Lower leg skin (tissue), 4 donors: ENCODE results near the gene CPO. TPM values are rescaled to one million over a fixed set of nuclear protein-coding genes. Genes with fewer than 3 reads are reported as not detected.

Experiments used
- DNase-seq, 2 donors: peaks; one replicate each; pipeline ENCODE4 v3.0.0-alpha.2; 2019; ENCODE audit warnings: low spot score in 2 of 2
- H3K4me3 ChIP-seq: fragments of 200-600 bp; sonication (generic); 2 replicates; pipeline ENCODE4 v1.5.1; 2017; ENCODE audit warnings: mild to moderate bottlenecking, low read depth; ENCODE audit not compliant: poor library complexity, severe bottlenecking
- CTCF ChIP-seq, 3 donors: fragments of 450-650 bp; IDR thresholded peaks; one replicate each; pipeline ENCODE4 v1.5.1; 2016; ENCODE audit warnings: antibody characterized with exemption in 3 of 3, mild to moderate bottlenecking in 3 of 3, moderate library complexity in 2 of 3
- POLR2A ChIP-seq, 2 donors: fragments of 450-650 bp; IDR thresholded peaks; one replicate each; pipeline ENCODE4 v1.6.1; 2016 to 2017; ENCODE audit warnings: antibody characterized with exemption in 2 of 2, mild to moderate bottlenecking in 1 of 2, moderate library complexity in 1 of 2
- WGBS, 2 donors: methylation state at CpG; one replicate each; pipeline ENCODE4 v1.1.5; 2018; 5-methylcytosine and 5-hydroxymethylcytosine counted together
- intact Hi-C: fragments of 100-400 bp; cut with DNase I; formaldehyde crosslinking; loops from one replicate; pipeline ENCODE4 v1.15.0; 2023; ENCODE audit warnings: low total_unique reads
- total RNA-seq, 4 donors: library from RNA; depleted of rRNA; stranded (reverse); fragments of >200 nt; gene quantifications; one replicate each; pipeline ENCODE4 v1.1.0, GENCODE V29; 2016

Gene CPO
- total RNA-seq, 4 donors from 2014 or later: 0.27 to 0.39 TPM; not detected in 2

GRCh38 chr2:206920951-206921350 is 18.4 kb upstream of the CPO start:
- no peak for DNase-seq
- H3K4me3 ChIP-seq: no peak overlapping the region
- 67 to 78% methylated on average over 2 of the region's 2 CpGs for WGBS, 2 donors
- intact Hi-C loops: no loop called here
- no peak for TF ChIP-seq POLR2A (IDR thresholded peaks at IDR 0.05)
- TF ChIP-seq CTCF (IDR thresholded peaks at IDR 0.05): no peak

- intact Hi-C loops: no loop called here
- 85 to 89% methylated on average over 5 of the region's 5 CpGs for WGBS, 2 donors
- TF ChIP-seq CTCF (IDR thresholded peaks at IDR 0.05) (no peak), POLR2A (IDR thresholded peaks at IDR 0.05) (no peak)
- DNase-seq: no peak
- H3K4me3 ChIP-seq: no peak overlapping the region
Observed at GRCh38 chr2:206921529-206921928, 17.8 kb upstream of the CPO start.

- no peak for DNase-seq
- TF ChIP-seq POLR2A (IDR thresholded peaks at IDR 0.05) (no peak), CTCF (IDR thresholded peaks at IDR 0.05) (no peak)
- no peak overlapping the region for H3K4me3 ChIP-seq
- 40 to 48% methylated on average over 2 of the region's 2 CpGs for WGBS, 2 donors
- intact Hi-C loops: no loop called here
Observed at GRCh38 chr2:206935991-206936842, 3.1 kb upstream of the CPO start.

- WGBS, 2 donors: 25 to 33% methylated on average over 2 of the region's 2 CpGs
Observed at GRCh38 chr2:206936843-206937230, 2.5 kb upstream of the CPO start.

GRCh38 chr2:206937555-206937954 is 1.8 kb upstream of the CPO start:
- WGBS, 2 donors: 72 to 74% methylated on average over 6 of the region's 6 CpGs
- intact Hi-C loops: no loop called here
- no peak for DNase-seq
- H3K4me3 ChIP-seq: no peak overlapping the region
- TF ChIP-seq POLR2A (IDR thresholded peaks at IDR 0.05) (no peak), CTCF (IDR thresholded peaks at IDR 0.05) (no peak)

More at GRCh38 chr2:206936843-206937230, 2.5 kb upstream of the CPO start:
- no peak for DNase-seq
- H3K4me3 ChIP-seq: no peak overlapping the region
- TF ChIP-seq POLR2A (IDR thresholded peaks at IDR 0.05) (no peak), CTCF (IDR thresholded peaks at IDR 0.05) (no peak)
- intact Hi-C loops: no loop called here

GRCh38 chr2:206940546-206940945 is 1.2 kb downstream of the CPO start:
- DNase-seq: no peak
- intact Hi-C loops: no loop called here
- no peak overlapping the region for H3K4me3 ChIP-seq
- TF ChIP-seq CTCF (IDR thresholded peaks at IDR 0.05) (no peak), POLR2A (IDR thresholded peaks at IDR 0.05) (no peak)
